Stimulated activated CD8-positive, alpha-beta memory T cell treated with anti-CD3 and anti-CD28 coated beads, Interleukin-15, amount 100 ng/mL, for 48 hours (primary cell): ENCODE measurements around the gene PDE4DIP.
"Not testable (repeated sequence)": the region's sequence is repeated elsewhere in the genome, so short reads cannot be mapped to it uniquely, and the experiment has no call there.

Experiments
- DNase-seq, 2 donors: peaks; one replicate each; pipeline ENCODE4 v3.0.0-alpha.2; 2020; ENCODE audit warnings: low read depth in 2 of 2

PDE4DIP gene

DNA sequence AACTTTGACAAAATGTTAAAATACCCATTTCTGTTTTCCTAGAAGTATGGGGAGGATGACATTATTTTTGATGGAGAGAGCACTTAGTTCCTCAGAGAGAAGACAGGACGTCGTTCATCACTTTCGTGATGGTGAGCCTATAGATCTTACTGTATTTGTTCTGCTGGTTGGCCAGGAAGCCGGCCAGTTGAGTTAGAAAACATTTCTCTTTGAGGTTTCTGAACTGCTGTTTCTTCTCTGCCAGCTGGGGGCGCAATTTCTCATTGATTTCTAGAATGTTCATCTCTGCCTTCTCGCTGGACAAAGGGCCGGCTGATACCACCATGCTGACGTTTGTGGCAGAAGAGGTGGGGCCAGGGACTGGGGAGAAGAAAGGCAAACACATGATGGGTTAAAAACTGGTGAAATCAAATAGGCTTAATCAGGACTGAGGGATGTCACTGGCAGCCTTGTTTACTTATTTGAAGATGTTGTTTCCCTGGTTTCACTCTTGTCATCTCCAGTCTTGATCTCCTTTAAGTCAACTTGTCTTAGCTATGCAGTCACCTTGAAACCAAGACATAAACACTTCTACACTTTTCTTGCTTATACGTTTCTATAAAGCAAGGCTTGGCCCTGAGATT lies 231.4 kb downstream of the PDE4DIP start:
- DNase-seq, result not testable (repeated sequence)
